SJCRH30 (cell line): ENCODE data around the gene KDM4D. TPM values are rescaled to one million over a fixed set of nuclear protein-coding genes. Genes with fewer than 3 reads are reported as not detected.
A peak's percentile ranks its signal among the peaks of the same experiment; 100 is the strongest.

Experiments used
- DNase-seq, 2 experiments: peaks; one replicate each; pipeline ENCODE4 v3.0.0-alpha.2; 2015 to 2020
- H3K27ac ChIP-seq: fragments of 250-450 bp; sonication (Bioruptor Pico); 2 replicates; pipeline ENCODE4 v1.5.1; 2020; ENCODE audit warnings: mild to moderate bottlenecking, moderate library complexity
- H3K27me3 ChIP-seq: fragments of 250-450 bp; sonication (Bioruptor Pico); 2 replicates; pipeline ENCODE4 v1.5.1; 2020; ENCODE audit warnings: mild to moderate bottlenecking, moderate library complexity
- H3K36me3 ChIP-seq: fragments of 250-450 bp; sonication (Bioruptor Pico); 2 replicates; pipeline ENCODE4 v1.5.1; 2020; ENCODE audit warnings: mild to moderate bottlenecking, moderate library complexity
- H3K4me1 ChIP-seq: fragments of 250-450 bp; sonication (Bioruptor Pico); 2 replicates; pipeline ENCODE4 v1.5.1; 2020; ENCODE audit warnings: mild to moderate bottlenecking, moderate library complexity
- H3K4me3 ChIP-seq: fragments of 250-450 bp; sonication (Bioruptor Pico); 2 replicates; pipeline ENCODE4 v1.5.1; 2020; ENCODE audit warnings: mild to moderate bottlenecking, moderate library complexity
- H3K9me3 ChIP-seq: fragments of 250-450 bp; sonication (Bioruptor Pico); replicated peaks from 2 replicates; pipeline ENCODE4 v1.5.1; 2020; ENCODE audit warnings: mild to moderate bottlenecking, moderate library complexity
- total RNA-seq: library from RNA; depleted of rRNA; stranded (reverse); fragments of >200 nt; shearing (Covaris generic); gene quantifications from 2 replicates; pipeline ENCODE4 v1.2.3, GENCODE V29; 2014

KDM4D gene
- total RNA-seq, 1 experiment from 2014 or later, result 1.9 TPM

DNA sequence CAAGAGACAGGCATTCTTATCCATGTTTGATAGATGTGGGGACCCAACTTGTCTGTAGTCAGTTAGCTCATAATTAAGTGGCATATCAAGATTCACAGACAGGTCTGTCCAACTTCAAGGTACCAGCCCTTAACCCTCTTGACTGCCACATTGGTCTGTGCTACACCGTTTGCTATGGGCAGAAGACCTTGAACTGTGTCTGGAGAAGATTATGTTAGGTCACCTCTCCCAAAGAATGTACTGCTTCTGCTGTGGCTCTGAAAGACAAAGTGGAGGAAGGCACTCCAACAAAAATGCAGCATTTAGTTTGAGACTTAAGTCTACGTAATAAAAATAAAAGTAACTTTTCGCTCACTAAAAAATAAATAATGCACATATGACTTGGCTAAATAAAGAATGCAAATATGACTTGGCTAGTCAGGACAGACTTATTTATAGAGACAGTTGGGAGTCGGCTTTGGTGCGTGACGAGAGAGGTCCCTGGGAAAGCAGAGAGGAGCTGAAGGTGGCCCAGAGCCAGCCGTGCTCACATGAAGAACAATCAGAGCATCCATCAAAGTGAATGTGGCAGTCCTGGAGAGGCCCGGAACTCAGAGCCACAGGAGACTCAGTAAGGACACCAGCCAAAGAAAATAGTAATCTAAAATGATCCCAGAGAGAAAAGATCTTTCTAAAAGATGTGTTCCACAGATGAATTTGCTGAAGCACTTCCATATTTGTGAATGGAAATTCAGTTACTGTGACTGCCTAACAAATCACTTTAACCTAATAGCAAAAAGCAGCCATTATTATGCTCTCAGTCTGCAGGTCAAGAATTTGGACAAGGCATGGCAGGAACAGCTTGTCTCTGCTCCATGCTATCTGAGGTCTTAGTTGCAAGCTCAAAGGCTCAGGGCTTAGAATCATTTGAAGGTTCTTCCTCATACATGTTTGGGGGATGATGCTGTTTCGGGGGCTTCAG is 35.1 kb upstream of the KDM4D start:
- Histone ChIP-seq H3K27me3 (no peaks in the 10 kb centered on the region), H3K4me3 (no peak overlapping the region), H3K9me3 (no peaks in the 10 kb centered on the region), H3K27ac (no peak overlapping the region), H3K4me1 (no peaks in the 10 kb centered on the region), H3K36me3 (no peaks in the 10 kb centered on the region)
- DNase-seq, result no peak

DNA sequence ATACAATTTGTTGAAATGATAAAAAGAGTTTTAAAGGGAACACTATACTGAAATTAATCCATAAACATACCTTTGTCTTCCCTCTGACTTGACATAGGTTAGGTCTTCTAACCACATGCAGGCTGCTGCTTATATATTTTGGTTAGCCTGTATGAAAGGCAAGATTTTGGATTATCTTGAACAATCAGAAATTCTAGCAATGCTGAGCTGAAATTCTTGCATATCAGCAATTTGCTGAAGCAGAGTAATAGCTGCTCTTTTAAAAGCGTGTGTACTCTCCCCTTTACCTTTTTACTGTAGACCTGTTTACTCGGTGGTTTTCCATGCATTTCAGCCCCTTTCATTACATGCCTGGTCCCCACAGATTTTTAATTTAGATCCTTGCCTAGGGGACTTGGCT is 34.2 kb upstream of the KDM4D start:
- H3K27ac ChIP-seq, result no peak overlapping the region
- H3K4me1 ChIP-seq, result no peaks in the 10 kb centered on the region
- no peaks in the 10 kb centered on the region for H3K9me3 ChIP-seq
- DNase-seq, result no peak
- no peaks in the 10 kb centered on the region for H3K36me3 ChIP-seq
- no peak overlapping the region for H3K4me3 ChIP-seq
- no peaks in the 10 kb centered on the region for H3K27me3 ChIP-seq

DNA sequence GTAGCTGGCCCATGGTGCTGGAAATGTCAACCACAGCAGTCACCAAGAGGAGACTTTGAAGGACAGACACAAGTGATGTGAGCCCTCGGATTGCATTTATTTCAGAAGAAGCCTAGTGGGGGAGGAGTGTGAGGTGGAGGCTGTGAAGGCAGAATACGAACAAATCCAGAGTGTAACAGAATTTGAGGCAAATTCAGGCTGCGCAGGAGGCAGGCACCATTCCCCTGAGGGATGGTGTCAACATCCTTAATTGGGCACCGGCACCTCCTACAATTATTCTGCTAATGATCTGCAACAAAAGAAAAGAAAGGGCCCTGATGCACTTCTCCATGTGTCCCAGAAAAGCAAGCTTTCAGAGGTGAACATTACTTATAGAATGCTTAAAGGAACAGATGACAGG is 32.4 kb upstream of the KDM4D start:
- DNase-seq, result no peak
- Histone ChIP-seq H3K27me3 (no peaks in the 10 kb centered on the region), H3K4me3 (no peak overlapping the region), H3K4me1 (no peaks in the 10 kb centered on the region), H3K27ac (no peak overlapping the region), H3K36me3 (no peaks in the 10 kb centered on the region), H3K9me3 (no peaks in the 10 kb centered on the region)

DNA sequence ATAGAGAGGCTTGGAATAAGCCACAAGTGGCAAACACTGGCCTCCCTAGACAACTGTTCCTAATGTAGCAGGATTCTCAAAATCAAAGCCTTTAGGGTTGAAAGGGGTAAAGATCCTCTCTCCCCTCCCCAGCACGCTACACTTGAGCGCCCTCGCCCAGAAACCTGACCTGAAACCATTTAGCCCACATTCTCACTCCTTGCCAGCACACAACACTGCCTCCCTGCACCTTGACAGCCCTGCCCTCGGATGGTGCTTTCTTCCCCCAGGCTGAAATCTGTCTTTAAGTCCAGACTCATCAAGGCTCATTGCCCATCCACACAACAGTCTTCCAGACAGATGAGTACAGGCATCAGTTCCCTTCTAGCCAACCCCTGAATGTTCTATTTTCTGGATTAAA is 26.7 kb upstream of the KDM4D start:
- no peak for DNase-seq
- Histone ChIP-seq H3K4me1 (no peaks in the 10 kb centered on the region), H3K27ac (no peak overlapping the region), H3K36me3 (no peaks in the 10 kb centered on the region), H3K27me3 (no peaks in the 10 kb centered on the region), H3K4me3 (no peak overlapping the region), H3K9me3 (no peaks in the 10 kb centered on the region)

DNA sequence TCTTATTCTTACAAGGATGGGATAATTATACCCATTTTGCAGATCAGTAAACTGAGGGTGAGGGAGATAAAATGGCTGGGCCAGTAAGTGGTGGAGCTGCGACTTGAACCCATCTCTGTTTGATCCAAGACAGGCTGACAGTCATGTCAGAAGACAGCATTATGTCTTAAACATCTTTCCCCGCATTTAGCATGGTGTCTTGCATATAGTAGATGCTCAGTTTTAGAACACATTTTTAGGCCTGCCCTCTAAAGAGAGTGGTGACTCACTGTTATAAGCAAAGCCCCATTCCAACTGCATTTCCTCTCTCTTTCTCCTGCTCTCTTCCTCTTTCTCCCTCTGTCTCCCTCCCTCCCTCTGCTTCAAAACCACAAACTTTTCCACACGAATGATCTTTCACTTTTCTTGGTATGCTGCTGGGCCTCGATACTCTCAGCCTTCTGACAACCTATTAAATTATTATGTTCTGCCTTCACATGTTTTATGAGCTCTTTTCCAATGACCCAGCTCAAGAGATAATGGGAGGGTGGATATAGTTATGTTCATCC is 25.4 kb upstream of the KDM4D start:
- no peak overlapping the region for H3K27ac ChIP-seq

DNA sequence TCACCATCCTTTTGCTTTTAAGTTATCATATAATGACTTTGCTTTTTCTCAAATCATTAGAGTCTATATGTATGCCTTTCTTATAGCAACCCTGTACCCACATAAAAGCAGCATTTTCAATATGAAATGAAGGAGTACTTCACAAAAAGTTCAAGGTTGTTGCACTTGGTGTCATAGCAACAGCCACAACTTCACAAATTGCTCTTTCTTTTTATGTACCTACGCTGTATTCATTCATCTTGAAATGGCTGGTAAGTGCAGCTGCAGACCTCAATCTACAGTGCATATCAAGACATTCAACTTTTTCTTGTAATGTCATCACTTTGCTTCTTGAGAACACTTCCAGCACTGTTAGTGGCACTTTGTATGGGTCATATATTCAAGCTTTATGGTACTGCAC is 18.8 kb upstream of the KDM4D start:
- Histone ChIP-seq H3K9me3 (no peaks in the 10 kb centered on the region), H3K27me3 (no peaks in the 10 kb centered on the region), H3K4me1 (no peaks in the 10 kb centered on the region), H3K36me3 (no peaks in the 10 kb centered on the region), H3K4me3 (no peak overlapping the region), H3K27ac (no peak overlapping the region)
- DNase-seq, result no peak

More for the DNA sequence above, 25.4 kb upstream of the KDM4D start:
- Histone ChIP-seq H3K4me3 (no peak overlapping the region), H3K4me1 (no peaks in the 10 kb centered on the region), H3K36me3 (no peaks in the 10 kb centered on the region), H3K27me3 (no peaks in the 10 kb centered on the region), H3K9me3 (no peaks in the 10 kb centered on the region)
- no peak for DNase-seq

DNA sequence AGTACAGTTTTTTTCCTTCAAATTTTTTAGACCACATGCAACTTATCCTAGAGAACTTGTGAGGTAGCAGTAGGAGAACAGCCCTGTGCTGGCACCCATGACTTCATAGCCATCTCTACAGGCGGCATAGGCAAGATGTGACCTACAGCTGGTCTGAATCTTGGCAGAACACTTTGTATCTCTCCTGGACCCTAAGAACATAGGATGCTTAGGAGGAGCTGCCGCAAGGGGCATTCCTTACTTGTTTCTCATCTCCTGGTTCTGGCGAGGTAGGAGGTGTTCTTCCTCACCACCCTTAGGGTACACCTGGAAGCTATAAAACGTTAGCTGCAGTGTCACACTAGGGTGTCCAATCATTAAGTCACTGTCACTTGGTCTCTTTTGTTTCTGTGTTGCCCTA is 16.5 kb upstream of the KDM4D start:
- H3K27ac ChIP-seq, result no peak overlapping the region
- no peak overlapping the region for H3K4me3 ChIP-seq
- H3K9me3 ChIP-seq, result no peaks in the 10 kb centered on the region
- H3K27me3 ChIP-seq, result no peaks in the 10 kb centered on the region
- peaks cover 4% of the 10 kb centered on the region; the same call in 1 of the 2 replicates for H3K36me3 ChIP-seq
- no peaks in the 10 kb centered on the region for H3K4me1 ChIP-seq
- DNase-seq, result no peak

DNA sequence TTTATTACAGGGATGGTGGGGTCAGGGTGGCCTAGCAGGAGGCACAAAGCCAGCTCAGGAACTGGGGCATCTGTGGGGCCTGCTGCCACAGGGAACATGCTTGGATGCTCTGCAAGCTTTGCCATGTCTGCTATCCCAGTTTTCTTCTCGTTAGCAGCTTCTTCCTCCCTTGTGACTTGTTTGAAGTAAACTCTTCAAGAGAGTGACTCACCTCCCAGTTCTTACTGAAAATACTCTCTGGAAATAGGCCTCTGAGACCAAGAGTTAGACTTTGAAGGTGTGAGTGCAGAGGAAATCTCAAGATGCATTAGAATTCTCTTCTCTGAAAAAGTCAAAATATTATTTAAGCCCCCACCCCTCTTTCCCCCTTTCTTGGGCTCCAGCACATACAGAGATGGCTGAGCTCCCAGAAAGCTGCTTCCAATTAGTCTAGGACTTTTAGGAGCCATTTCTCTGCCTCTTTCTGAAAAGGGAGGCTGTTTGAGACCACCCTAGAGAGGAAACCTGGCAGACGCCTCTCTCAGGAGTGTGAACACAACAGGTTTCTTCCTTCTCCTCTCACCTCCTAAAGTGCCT is 15.3 kb upstream of the KDM4D start:
- H3K9me3 ChIP-seq, result no peaks in the 10 kb centered on the region
- DNase-seq, result no peak
- H3K4me1 ChIP-seq, result no peaks in the 10 kb centered on the region
- H3K27ac ChIP-seq, result no peak overlapping the region
- H3K4me3 ChIP-seq, result no peak overlapping the region
- peaks cover 8% of the 10 kb centered on the region for H3K36me3 ChIP-seq
- H3K27me3 ChIP-seq, result no peaks in the 10 kb centered on the region

DNA sequence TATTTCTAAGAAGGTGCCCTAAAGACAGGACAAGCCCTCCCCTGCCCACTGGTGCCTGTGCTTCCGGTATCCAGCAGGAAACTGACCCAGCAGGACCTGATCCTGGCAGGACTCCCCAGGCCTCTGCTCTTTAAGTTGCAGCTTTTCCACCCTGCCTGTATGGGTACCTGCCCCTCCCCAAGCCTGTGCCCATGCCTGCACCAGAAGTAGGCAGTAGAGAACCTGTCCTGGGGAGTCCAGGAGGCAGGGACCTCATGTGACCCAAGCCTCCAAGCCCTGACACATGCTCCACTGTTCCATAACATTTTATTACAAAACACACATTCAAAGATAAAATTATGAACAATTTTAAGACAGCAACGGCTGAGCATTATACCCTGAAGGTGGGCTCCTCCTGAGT is 14.3 kb upstream of the KDM4D start:
- Histone ChIP-seq H3K9me3 (no peaks in the 10 kb centered on the region), H3K27me3 (no peaks in the 10 kb centered on the region), H3K27ac (no peak overlapping the region), H3K4me3 (no peak overlapping the region), H3K36me3 (peaks cover 8% of the 10 kb centered on the region), H3K4me1 (no peaks in the 10 kb centered on the region)
- DNase-seq, result no peak

DNA sequence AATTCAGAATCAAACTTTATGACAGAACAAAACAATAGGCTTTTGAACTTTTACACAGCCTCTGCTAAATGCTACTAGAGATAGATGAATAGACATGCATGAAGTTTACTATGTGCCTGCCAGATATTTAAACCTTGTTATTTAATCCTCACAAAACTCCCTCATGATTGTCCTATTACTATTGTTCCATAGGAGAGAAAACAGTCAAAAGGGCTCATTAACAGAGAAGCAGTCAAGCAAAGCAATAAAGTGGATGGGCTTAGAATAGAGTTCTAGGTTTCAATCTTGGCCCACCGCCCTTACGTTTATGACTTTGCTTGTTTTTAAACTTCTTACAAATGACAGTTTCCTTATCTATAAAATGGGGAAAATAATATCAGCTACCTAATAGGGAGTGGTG is 13.0 kb upstream of the KDM4D start:
- no peak for DNase-seq
- Histone ChIP-seq H3K4me3 (no peak overlapping the region), H3K36me3 (peaks cover 12% of the 10 kb centered on the region), H3K9me3 (no peaks in the 10 kb centered on the region), H3K4me1 (no peaks in the 10 kb centered on the region), H3K27me3 (no peaks in the 10 kb centered on the region), H3K27ac (no peak overlapping the region)

DNA sequence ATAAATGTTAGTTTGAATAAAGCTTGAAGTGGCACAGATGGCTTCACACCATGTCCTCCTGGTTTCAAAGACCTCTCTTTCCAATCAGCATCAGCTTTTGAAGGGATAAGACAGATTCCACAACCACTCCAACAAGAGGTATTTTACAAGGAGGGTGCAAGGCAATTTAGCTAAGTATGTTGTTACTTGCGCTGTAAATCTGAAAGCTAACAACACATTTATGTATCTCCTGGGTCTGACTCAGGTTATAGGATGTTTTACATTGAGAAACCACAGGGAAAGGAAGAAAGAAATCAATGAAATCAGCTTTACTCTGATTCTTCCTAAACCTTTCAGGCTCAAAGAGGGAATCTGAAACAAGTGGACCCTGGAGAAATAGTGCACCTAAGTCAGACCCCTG is 12.3 kb upstream of the KDM4D start:
- H3K27me3 ChIP-seq, result no peaks in the 10 kb centered on the region
- no peak for DNase-seq
- H3K36me3 ChIP-seq, result peaks cover 18% of the 10 kb centered on the region
- no peaks in the 10 kb centered on the region for H3K9me3 ChIP-seq
- no peaks in the 10 kb centered on the region for H3K4me1 ChIP-seq
- H3K27ac ChIP-seq, result no peak overlapping the region
- no peak overlapping the region for H3K4me3 ChIP-seq

DNA sequence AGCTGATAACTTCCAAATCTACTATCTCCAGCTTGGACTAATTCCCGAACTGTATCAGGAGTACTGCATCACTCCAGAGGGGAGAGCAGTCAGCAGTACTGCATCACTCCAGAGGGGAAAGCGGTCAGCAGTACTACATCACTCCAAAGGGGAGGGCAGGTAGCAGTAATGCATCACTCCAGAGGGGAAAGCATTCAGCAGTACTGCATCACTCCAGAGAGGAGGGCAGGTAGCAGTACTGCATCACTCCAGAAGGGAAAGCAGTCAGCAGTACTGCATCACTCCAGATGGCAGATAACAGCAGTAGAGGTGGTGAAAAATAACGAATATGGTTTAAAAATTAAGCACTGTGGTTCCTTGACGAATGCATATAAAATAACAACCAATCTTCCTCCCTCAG is 8.6 kb upstream of the KDM4D start:
- Histone ChIP-seq H3K36me3 (peaks cover 43% of the 10 kb centered on the region), H3K4me3 (no peak overlapping the region), H3K9me3 (no peaks in the 10 kb centered on the region), H3K27me3 (no peaks in the 10 kb centered on the region), H3K27ac (no peak overlapping the region), H3K4me1 (no peaks in the 10 kb centered on the region)
- no peak for DNase-seq

DNA sequence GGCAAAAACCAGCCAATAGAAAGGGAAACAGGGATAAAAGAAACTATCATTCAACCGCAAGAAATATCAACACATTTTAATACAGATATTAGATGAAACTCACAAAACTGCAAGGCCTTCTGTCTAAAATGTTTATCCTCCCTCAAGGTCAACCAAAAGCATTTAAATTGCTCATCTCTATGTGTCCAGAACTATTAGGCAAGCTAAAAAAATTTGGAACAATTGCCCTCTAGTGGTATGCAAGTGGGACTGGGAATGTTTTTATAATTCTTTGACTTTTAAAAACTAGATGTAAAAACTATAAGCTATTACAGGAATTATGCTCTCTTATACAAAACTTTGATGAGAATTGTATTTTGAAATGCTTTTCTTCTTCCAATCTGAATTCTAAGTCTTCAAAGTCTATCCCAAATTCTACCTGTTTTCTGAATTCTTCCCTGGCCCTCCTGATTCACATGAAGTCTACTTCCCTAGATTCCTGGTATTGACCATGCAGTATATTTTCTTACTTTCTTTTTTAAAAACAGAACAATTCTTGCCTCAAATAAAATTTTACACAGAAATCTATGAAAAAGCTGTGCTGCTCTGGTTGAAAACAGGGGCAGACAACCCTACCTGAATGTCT is 5.1 kb upstream of the KDM4D start:
- Histone ChIP-seq H3K27ac (no peak overlapping the region), H3K27me3 (no peaks in the 10 kb centered on the region), H3K4me3 (no peak overlapping the region), H3K4me1 (no peaks in the 10 kb centered on the region), H3K36me3 (peaks cover 52% of the 10 kb centered on the region), H3K9me3 (no peaks in the 10 kb centered on the region)
- DNase-seq, result peak in 1 of 2 experiments; percentile 26

DNA sequence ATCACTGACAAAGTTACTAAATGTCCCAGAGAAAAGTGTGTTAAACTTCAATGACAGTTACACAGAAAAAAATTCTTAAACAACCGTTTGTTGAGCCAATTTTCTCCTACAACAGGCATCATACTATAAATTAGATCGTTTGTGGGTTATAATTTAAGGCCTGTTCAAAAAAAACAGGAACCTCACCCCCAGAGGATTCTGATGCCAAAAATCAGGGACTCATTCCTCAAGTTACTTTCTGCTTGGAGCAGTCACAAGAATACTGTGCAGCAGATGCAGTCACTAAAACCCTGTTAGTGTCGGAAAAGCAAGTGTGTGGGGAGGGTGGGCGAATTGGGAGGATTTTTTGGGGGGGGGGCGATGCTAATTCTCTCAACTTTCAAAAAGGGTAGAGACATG is 810 bp upstream of the KDM4D start:
- Histone ChIP-seq H3K4me3 (peak overlapping the region; percentile 65), H3K36me3 (peaks cover 36% of the 10 kb centered on the region), H3K4me1 (no peaks in the 10 kb centered on the region), H3K27me3 (no peaks in the 10 kb centered on the region), H3K27ac (no peak overlapping the region), H3K9me3 (no peaks in the 10 kb centered on the region)
- no peak for DNase-seq

DNA sequence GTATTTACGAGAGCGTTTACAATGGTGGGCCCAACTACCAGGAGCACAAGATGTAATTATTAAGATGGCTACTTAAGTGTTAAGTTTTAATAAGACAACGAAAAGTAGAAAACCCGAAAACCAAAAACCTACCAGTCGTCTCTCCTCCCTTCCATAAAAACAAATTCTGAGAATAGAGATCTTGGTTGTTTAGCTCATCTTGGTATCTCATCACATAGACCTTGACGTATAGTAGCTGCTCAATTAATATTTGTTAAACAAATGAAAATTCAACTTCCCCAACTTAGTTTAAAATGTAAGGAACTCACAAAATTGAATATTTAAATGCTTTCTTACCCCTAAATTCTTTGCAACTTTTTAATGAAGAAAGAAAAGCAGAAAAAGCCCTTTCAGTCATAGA is 669 bp downstream of the KDM4D start:
- Histone ChIP-seq H3K27me3 (no peaks in the 10 kb centered on the region), H3K4me1 (no peaks in the 10 kb centered on the region), H3K4me3 (peak overlapping the region; percentile 65), H3K36me3 (peaks cover 22% of the 10 kb centered on the region), H3K27ac (peak overlapping the region; percentile 72; the same call in 1 of the 2 replicates), H3K9me3 (no peaks in the 10 kb centered on the region)
- DNase-seq, result no peak
